ENCODE results near the gene UBD. TPM values are rescaled to one million over a fixed set of nuclear protein-coding genes. Genes with fewer than 3 reads are reported as not detected.

UBD gene
- total RNA-seq, 1 experiment from 2014 or later = 4.9 TPM

DNA sequence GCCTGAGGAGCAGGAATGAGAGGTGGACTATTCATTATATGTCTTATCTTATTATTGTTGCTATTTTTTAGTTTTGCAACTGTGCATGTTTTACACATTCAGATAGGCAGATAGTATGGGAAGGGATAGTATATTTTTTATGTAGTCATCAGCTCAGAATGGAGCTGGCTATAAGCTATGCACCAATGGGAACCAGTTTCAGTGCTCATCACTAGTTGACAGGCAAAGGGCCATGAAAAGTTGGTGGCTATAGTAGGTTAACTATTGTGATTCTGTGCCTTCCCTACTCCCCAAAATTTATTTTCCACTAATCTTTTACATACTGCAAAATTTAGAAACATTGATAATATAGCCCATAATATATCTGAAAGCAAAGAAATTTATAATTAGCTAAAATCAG is 5.3 kb upstream of the UBD start:
- TF ChIP-seq, protein P1, sequence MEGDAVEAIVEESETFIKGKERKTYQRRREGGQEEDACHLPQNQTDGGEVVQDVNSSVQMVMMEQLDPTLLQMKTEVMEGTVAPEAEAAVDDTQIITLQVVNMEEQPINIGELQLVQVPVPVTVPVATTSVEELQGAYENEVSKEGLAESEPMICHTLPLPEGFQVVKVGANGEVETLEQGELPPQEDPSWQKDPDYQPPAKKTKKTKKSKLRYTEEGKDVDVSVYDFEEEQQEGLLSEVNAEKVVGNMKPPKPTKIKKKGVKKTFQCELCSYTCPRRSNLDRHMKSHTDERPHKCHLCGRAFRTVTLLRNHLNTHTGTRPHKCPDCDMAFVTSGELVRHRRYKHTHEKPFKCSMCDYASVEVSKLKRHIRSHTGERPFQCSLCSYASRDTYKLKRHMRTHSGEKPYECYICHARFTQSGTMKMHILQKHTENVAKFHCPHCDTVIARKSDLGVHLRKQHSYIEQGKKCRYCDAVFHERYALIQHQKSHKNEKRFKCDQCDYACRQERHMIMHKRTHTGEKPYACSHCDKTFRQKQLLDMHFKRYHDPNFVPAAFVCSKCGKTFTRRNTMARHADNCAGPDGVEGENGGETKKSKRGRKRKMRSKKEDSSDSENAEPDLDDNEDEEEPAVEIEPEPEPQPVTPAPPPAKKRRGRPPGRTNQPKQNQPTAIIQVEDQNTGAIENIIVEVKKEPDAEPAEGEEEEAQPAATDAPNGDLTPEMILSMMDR (IDR thresholded peaks at IDR 0.05; ENCODE audit: insufficient read depth in 1 of 2, low read depth in 1 of 2, low read length in 1 of 2, severe bottlenecking in 1 of 2, unreplicated experiment in 1 of 2) = no peak
- Histone ChIP-seq H3K36me3 (ENCODE audit: control insufficient read depth, insufficient read depth, low read length) (no peaks in the 10 kb centered on the region), H3K4me3 (ENCODE audit: low read depth, low read length) (no peak overlapping the region), H3K4me1 (peaks cover 13% of the 10 kb centered on the region; the same call in 1 of the 2 replicates), H3K27me3 (replicated peaks; ENCODE audit: control insufficient read depth, insufficient read depth, low read length) (no peaks in the 10 kb centered on the region), H3K9me3 (no peaks in the 10 kb centered on the region)
- intact Hi-C loops (cut with micrococcal nuclease; ENCODE audit: unreplicated experiment) = no loop called here
- Mint-ChIP-seq H3K27ac (ENCODE audit: unreplicated experiment) (no peak overlapping the region), H3K36me3 (ENCODE audit: insufficient read depth, unreplicated experiment) (no peaks in the 10 kb centered on the region), H3K4me3 (ENCODE audit: unreplicated experiment) (no peak overlapping the region), H3K4me1 (ENCODE audit: low read depth, unreplicated experiment) (peaks cover 14% of the 10 kb centered on the region), H3K27me3 (ENCODE audit: insufficient read depth, unreplicated experiment) (peaks cover 7% of the 10 kb centered on the region), H3K9me3 (ENCODE audit: unreplicated experiment) (peaks cover 16% of the 10 kb centered on the region)
- POLR2A ChIA-PET = no interaction called here
- BruUV-seq (replicated peaks) = no TSS peak
- CTCF ChIA-PET = no interaction called here
- no peak for DNase-seq

DNA sequence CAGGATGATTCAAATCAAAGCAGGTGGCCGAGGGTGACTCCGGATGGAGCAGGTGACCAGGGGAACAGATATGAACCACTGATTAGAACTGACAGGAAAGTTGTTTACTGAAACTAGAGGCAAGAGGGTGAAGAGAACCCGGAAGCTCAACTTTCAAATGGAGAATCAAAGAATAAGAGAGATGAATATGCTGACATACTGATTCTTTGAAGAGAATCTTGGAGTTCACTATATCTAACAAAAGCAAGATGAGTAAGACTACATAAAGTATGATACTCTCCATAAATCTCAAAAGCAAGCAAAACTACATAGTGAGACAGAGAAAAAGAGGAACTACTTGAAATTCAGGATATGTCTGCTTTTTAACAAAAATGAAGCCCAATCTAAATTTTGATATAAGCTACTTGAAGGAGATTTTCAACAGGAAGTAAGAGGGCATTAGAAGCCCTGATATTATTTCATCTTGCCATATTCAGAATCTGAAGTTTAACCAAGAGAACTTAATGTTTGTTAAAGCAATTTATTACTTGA is 4.0 kb upstream of the UBD start:
- Histone ChIP-seq H3K27me3 (replicated peaks; ENCODE audit: control insufficient read depth, insufficient read depth, low read length) (no peaks in the 10 kb centered on the region), H3K4me1 (peaks cover 20% of the 10 kb centered on the region; the same call in 1 of the 2 replicates), H3K36me3 (ENCODE audit: control insufficient read depth, insufficient read depth, low read length) (no peaks in the 10 kb centered on the region), H3K4me3 (ENCODE audit: low read depth, low read length) (no peak overlapping the region), H3K9me3 (no peaks in the 10 kb centered on the region)
- Mint-ChIP-seq H3K4me1 (ENCODE audit: low read depth, unreplicated experiment) (peaks cover 21% of the 10 kb centered on the region), H3K36me3 (ENCODE audit: insufficient read depth, unreplicated experiment) (no peaks in the 10 kb centered on the region), H3K9me3 (ENCODE audit: unreplicated experiment) (peaks cover 16% of the 10 kb centered on the region), H3K4me3 (ENCODE audit: unreplicated experiment) (no peak overlapping the region), H3K27ac (ENCODE audit: unreplicated experiment) (no peak overlapping the region), H3K27me3 (ENCODE audit: insufficient read depth, unreplicated experiment) (peaks cover 7% of the 10 kb centered on the region)
- no peak for DNase-seq
- CTCF ChIA-PET = no interaction called here
- BruUV-seq (replicated peaks) = no TSS peak
- POLR2A ChIA-PET = no interaction called here
- intact Hi-C loops (cut with micrococcal nuclease; ENCODE audit: unreplicated experiment) = no loop called here
- TF ChIP-seq, protein P1 (IDR thresholded peaks at IDR 0.05; ENCODE audit: insufficient read depth in 1 of 2, low read depth in 1 of 2, low read length in 1 of 2, severe bottlenecking in 1 of 2, unreplicated experiment in 1 of 2) = no peak

DNA sequence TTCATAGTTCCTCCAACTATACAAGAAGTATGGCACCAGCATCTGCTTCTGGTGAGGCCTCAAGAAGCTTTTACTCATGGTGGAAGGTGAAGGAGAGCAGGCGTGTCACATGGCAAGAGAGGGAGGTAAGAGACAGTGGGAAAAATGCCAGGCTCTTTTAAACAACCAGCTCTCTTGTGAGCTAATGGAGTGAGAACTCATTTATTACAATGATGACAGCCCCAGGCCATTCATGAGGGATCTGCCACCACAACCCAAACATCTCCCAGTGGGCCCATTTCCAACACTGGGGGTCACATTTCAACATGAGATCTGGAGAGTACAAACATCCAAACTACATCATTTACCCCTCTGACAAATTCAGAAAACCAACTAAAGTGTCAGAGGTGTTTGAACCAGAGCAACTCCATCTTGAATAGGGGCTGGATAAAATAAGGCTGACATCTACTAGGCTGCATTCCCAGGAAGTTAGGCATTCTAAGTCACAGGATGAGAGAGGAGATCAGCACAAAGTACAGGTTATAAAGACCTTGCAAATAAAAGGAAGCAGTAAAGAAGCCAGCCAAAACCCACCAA is 2.2 kb upstream of the UBD start:
- Mint-ChIP-seq H3K27ac (ENCODE audit: unreplicated experiment) (peak overlapping the region; percentile 11), H3K9me3 (ENCODE audit: unreplicated experiment) (peaks cover 16% of the 10 kb centered on the region), H3K27me3 (ENCODE audit: insufficient read depth, unreplicated experiment) (no peaks in the 10 kb centered on the region), H3K36me3 (ENCODE audit: insufficient read depth, unreplicated experiment) (no peaks in the 10 kb centered on the region), H3K4me1 (ENCODE audit: low read depth, unreplicated experiment) (peaks cover 21% of the 10 kb centered on the region), H3K4me3 (ENCODE audit: unreplicated experiment) (no peak overlapping the region)
- POLR2A ChIA-PET = no interaction called here
- Histone ChIP-seq H3K4me1 (peaks cover 20% of the 10 kb centered on the region; the same call in 1 of the 2 replicates), H3K9me3 (no peaks in the 10 kb centered on the region), H3K27me3 (replicated peaks; ENCODE audit: control insufficient read depth, insufficient read depth, low read length) (no peaks in the 10 kb centered on the region), H3K36me3 (ENCODE audit: control insufficient read depth, insufficient read depth, low read length) (no peaks in the 10 kb centered on the region), H3K4me3 (ENCODE audit: low read depth, low read length) (no peak overlapping the region)
- TF ChIP-seq, protein P1 (IDR thresholded peaks at IDR 0.05; ENCODE audit: insufficient read depth in 1 of 2, low read depth in 1 of 2, low read length in 1 of 2, severe bottlenecking in 1 of 2, unreplicated experiment in 1 of 2) = no peak
- DNase-seq = no peak
- CTCF ChIA-PET = no interaction called here
- BruUV-seq (replicated peaks) = no TSS peak
- intact Hi-C loops (cut with micrococcal nuclease; ENCODE audit: unreplicated experiment) = no loop called here
